GM12878 (cell line): ENCODE data around the gene SORCS2. TPM values are rescaled to one million over a fixed set of nuclear protein-coding genes. Genes with fewer than 3 reads are reported as not detected.

Experiments
- ATAC-seq: fragments of 200-7000 bp; cut with Tn5 transposase; 3 replicates; pipeline ENCODE4 v1.9.1; 2020; ENCODE audit warnings: mild to moderate bottlenecking, moderate library complexity
- BruUV-seq: library from RNA; stranded (reverse); fragments of 400-500 nt; replicated peaks from 2 replicates; lab custom pipeline; 2021; lab: Mats Ljungman, UMichigan
- CTCF ChIA-PET: fragments of 300-600 bp; sonication (Branson Sonifier 250); formaldehyde crosslinking; extraction: SDS; loops from one replicate; lab custom pipeline; 2021; ENCODE audit warnings: inconsistent platforms; lab: Yijun Ruan, JAX
- POLR2A ChIA-PET: fragments of 350-600 bp; formaldehyde crosslinking; extraction: SDS; loops from one replicate; lab custom pipeline; 2021; ENCODE audit warnings: inconsistent platforms; lab: Charles Lee
- RAD21 ChIA-PET: fragments of 300-600 bp; sonication (Branson Sonifier 250); formaldehyde crosslinking; loops from one replicate; lab custom pipeline; 2023; ENCODE audit warnings: antibody characterized with exemption; ENCODE audit not compliant: unreplicated experiment; lab: Charles Lee
- SMC1A ChIA-PET: fragments of 300-600 bp; sonication (Branson Sonifier 250); formaldehyde crosslinking; loops from one replicate; lab custom pipeline; 2023; ENCODE audit not compliant: unreplicated experiment, uncharacterized antibody; lab: Charles Lee
- DNase-seq: peaks from one replicate; pipeline ENCODE4 v3.0.0-alpha.2; 2011; ENCODE audit warnings: low read depth, low spot score
- FAIRE-seq: peaks from 3 replicates; lab custom pipeline; 2011; peaks lifted over from hg19 to GRCh38; lab: Jason Lieb, UNC
- H2AFZ ChIP-seq: 2 replicates; pipeline ENCODE4 v1.6.0; 2011; ENCODE audit warnings: low read depth, low read length, control low read depth; ENCODE audit not compliant: control insufficient read depth
- H3K27ac ChIP-seq: 2 replicates; pipeline ENCODE4 v1.5.1; 2011; ENCODE audit warnings: control low read depth; ENCODE audit not compliant: control insufficient read depth, insufficient read depth
- H3K27me3 ChIP-seq, 2 experiments: replicated peaks in 1 of 2; 2 replicates each; pipeline versions ENCODE4 v1.6.0 to v1.6.1; 2011; ENCODE audit warnings: low read length in 1 of 2; ENCODE audit not compliant: control insufficient read depth in 2 of 2, insufficient read depth in 2 of 2
- H3K36me3 ChIP-seq, 2 experiments: 2 replicates each; pipeline ENCODE4 v1.5.1; 2011; ENCODE audit warnings: low read length in 1 of 2; ENCODE audit not compliant: control insufficient read depth in 2 of 2, insufficient read depth in 2 of 2
- H3K4me1 ChIP-seq: 2 replicates; pipeline ENCODE4 v1.6.1; 2011; ENCODE audit warnings: mild to moderate bottlenecking, low read length, moderate library complexity, mixed read lengths; ENCODE audit not compliant: control insufficient read depth, insufficient read depth
- H3K4me2 ChIP-seq: 2 replicates; pipeline ENCODE4 v1.6.0; 2011; ENCODE audit warnings: control low read depth; ENCODE audit not compliant: control insufficient read depth, insufficient read depth
- H3K4me3 ChIP-seq: fragments of 200-600 bp; sonication (generic); 2 replicates; pipeline ENCODE4 v1.5.1; 2016
- H3K79me2 ChIP-seq: 2 replicates; pipeline ENCODE4 v1.6.0; 2011; ENCODE audit warnings: low read length; ENCODE audit not compliant: control insufficient read depth, insufficient read depth
- H3K9ac ChIP-seq: 2 replicates; pipeline ENCODE4 v1.8.0; 2011; ENCODE audit warnings: low read length, control low read depth, mixed read lengths; ENCODE audit not compliant: control insufficient read depth, insufficient read depth
- H3K9me3 ChIP-seq: replicated peaks from 3 replicates; pipeline ENCODE4 v1.5.1; 2011; ENCODE audit warnings: mild to moderate bottlenecking, low read length; ENCODE audit not compliant: control insufficient read depth, insufficient read depth
- H4K20me1 ChIP-seq: 2 replicates; pipeline ENCODE4 v1.6.0; 2011; ENCODE audit not compliant: control insufficient read depth, insufficient read depth
- HDGF ChIP-seq: fragments of 450-650 bp; IDR thresholded peaks from 2 replicates; pipeline ENCODE4 v1.6.1; 2016; ENCODE audit warnings: antibody characterized with exemption
- NBN ChIP-seq: fragments of 450-650 bp; IDR thresholded peaks from 2 replicates; pipeline ENCODE4 v1.6.1; 2016
- NFIC ChIP-seq: IDR thresholded peaks from 2 replicates; pipeline ENCODE4 v1.6.1; 2012; ENCODE audit warnings: low read depth, mild to moderate bottlenecking, inconsistent platforms, low read length, moderate library complexity
- RAD51 ChIP-seq: fragments of 450-650 bp; IDR thresholded peaks from 2 replicates; pipeline ENCODE4 v1.6.1; 2016; ENCODE audit warnings: moderate library complexity, mild to moderate bottlenecking, inconsistent platforms
- RBBP5 ChIP-seq: fragments of 200-600 bp; sonication (generic); conservative IDR thresholded peaks from 2 replicates; pipeline ENCODE4 v1.6.1; 2016
- TAF1 ChIP-seq: IDR thresholded peaks from 2 replicates; pipeline ENCODE4 v1.6.1; 2011; ENCODE audit warnings: mild to moderate bottlenecking, low read depth, low read length, borderline replicate concordance
- ZSCAN29 ChIP-seq: fragments of 450-650 bp; IDR thresholded peaks from 2 replicates; pipeline ENCODE4 v1.6.1; 2017; ENCODE audit warnings: mild to moderate bottlenecking, moderate library complexity
- WGBS: methylation state at CpG from one replicate; pipeline ENCODE4 v1.1.6; 2016; ENCODE audit warnings: low lambda C conversion rate; ENCODE audit not compliant: insufficient replicate concordance, insufficient coverage; ENCODE audit errors: missing lambda C conversion rate; 5-methylcytosine and 5-hydroxymethylcytosine counted together
- in situ Hi-C: fragments of 300-500 bp; cut with MboI; formaldehyde crosslinking; loops from 9 replicates; pipeline ENCODE4 v1.14.3; 2018; ENCODE audit warnings: mixed read lengths
- intact Hi-C: fragments of 100-400 bp; cut with micrococcal nuclease; formaldehyde crosslinking; loops from one replicate; pipeline ENCODE4 v1.14.2; 2022; ENCODE audit not compliant: unreplicated experiment
- polyA plus RNA-seq, 11 experiments: library from polyadenylated mRNA; depleted of rRNA in 4 of 11; unstranded in 6 of 11; stranded (reverse) in 5 of 11; fragments of >200 nt; fragmentation: Nextera tagmentation in 4 of 11; fragmentation: Illumina TruSeq in 1 of 11; extraction: Ambion mirVana in 4 of 11; extraction: Trizol in 1 of 11; gene quantifications; 1 replicate in 1 of 11; 2 replicates in 10 of 11; pipeline versions ENCODE4 v1.2.1 to v1.2.3, GENCODE V29; 2011 to 2016; ENCODE audit warnings: inconsistent platforms in 2 of 11, missing spikeins in 2 of 11, low read depth in 1 of 11
- total RNA-seq, 4 experiments: library from RNA; depleted of rRNA in 3 of 4; stranded (reverse); fragments of >200 nt in 3 of 4; fragmentation: Illumina TruSeq in 1 of 4; extraction: Trizol in 1 of 4; gene quantifications; 2 replicates each; pipeline versions ENCODE4 v1.2.1 to v1.2.3, GENCODE V29; 2013 to 2021
- TF ChIP-seq, protein P1 (sequence below), 3 experiments: IDR thresholded peaks in 2 of 3; conservative IDR thresholded peaks in 1 of 3; 2 replicates each; pipeline ENCODE4 v1.5.1; 2011; ENCODE audit warnings: low read depth in 3 of 3, low read length in 3 of 3, mild to moderate bottlenecking in 3 of 3, control low read depth in 2 of 3, moderate library complexity in 2 of 3, inconsistent platforms in 1 of 3, mixed read lengths in 1 of 3; ENCODE audit not compliant: control insufficient read depth in 2 of 3, insufficient read depth in 1 of 3; ENCODE audit errors: extremely low read depth in 1 of 3
- TF ChIP-seq, protein P2 (sequence below): fragments of 450-650 bp; IDR thresholded peaks from 2 replicates; pipeline ENCODE4 v1.6.1; 2017; ENCODE audit warnings: mild to moderate bottlenecking, low read depth, inconsistent platforms; ENCODE audit not compliant: poor library complexity, severe bottlenecking

SORCS2 gene
- total and polyA plus RNA-seq, 10 of the 15 experiments (the other 5 are each of a cell fraction or from before 2014, with no cell fraction given): 0.01 to 0.15 (median 0.05) TPM; not detected in 5

DNA sequence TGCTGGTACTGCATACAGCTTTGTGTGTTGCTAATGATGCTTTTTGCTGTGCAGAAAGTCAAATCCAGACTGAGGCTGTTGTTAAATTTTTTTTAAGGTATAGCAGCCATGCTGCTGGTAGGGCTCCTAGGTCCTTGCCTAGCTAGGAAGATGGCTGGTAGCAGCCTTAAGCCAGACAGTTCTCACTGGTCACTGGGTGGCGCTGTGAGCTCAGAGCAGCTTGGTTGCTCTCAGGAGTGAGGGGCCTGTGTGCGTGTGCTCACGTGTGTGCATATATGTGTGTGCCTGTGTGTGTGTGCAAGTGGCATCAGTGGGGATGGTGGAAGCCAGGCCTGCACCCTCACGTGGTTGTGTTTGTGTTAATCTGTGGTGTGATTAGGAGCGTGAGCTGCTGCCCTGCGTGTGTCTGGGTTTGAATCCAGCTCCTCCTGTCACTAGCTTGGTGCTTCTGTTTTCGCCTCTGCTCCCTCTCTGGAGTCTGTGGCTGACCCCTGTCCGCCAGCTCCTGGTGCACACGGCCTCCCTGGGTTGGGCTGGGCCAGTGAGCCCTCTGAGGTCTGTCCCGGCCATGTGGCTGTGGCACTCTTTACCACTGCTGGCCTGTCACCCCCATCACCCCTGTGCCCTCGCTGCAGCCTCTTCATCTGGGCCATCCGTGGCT, 46.1 kb downstream of the SORCS2 start:
- Histone ChIP-seq H3K9ac (no peak overlapping the region), H3K4me3 (no peak overlapping the region), H3K27me3 (no peaks in the 10 kb centered on the region), H3K4me2 (no peak overlapping the region), H3K4me1 (no peaks in the 10 kb centered on the region), H3K27ac (no peak overlapping the region), H3K79me2 (no peaks in the 10 kb centered on the region), H3K36me3 (no peaks in the 10 kb centered on the region), H4K20me1 (no peaks in the 10 kb centered on the region)
- DNase-seq (no peak), ATAC-seq (no peak), FAIRE-seq (no peak)
- in situ Hi-C loops: no loop called here
- intact Hi-C loops: no loop called here
- ChIA-PET RAD21 (no interaction called here), POLR2A (no interaction called here), SMC1A (no interaction called here)
- no TSS peak for BruUV-seq
- no peak for TF ChIP-seq NBN
- TF ChIP-seq, protein P1, sequence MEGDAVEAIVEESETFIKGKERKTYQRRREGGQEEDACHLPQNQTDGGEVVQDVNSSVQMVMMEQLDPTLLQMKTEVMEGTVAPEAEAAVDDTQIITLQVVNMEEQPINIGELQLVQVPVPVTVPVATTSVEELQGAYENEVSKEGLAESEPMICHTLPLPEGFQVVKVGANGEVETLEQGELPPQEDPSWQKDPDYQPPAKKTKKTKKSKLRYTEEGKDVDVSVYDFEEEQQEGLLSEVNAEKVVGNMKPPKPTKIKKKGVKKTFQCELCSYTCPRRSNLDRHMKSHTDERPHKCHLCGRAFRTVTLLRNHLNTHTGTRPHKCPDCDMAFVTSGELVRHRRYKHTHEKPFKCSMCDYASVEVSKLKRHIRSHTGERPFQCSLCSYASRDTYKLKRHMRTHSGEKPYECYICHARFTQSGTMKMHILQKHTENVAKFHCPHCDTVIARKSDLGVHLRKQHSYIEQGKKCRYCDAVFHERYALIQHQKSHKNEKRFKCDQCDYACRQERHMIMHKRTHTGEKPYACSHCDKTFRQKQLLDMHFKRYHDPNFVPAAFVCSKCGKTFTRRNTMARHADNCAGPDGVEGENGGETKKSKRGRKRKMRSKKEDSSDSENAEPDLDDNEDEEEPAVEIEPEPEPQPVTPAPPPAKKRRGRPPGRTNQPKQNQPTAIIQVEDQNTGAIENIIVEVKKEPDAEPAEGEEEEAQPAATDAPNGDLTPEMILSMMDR (IDR thresholded peaks at IDR 0.05 in 2 of 3, conservative IDR thresholded peaks at IDR 0.05 in 1 of 3; ENCODE audit: control insufficient read depth in 2 of 3, extremely low read depth in 1 of 3, insufficient read depth in 1 of 3, low read depth in 3 of 3, low read length in 3 of 3): 0 out of 6 replicates have a peak, but pooled peaks of 1 of the 3 experiments have one; percentile 8
- TF ChIP-seq, all 136 proteins: peak for 1
- Histone ChIP-seq H2AFZ (no peak overlapping the region), H3K9me3 (peaks cover 6% of the 10 kb centered on the region; the same call in 1 of the 3 replicates)
- CTCF ChIA-PET: interaction anchor here (1.1 kb wide), 1 partner anchor 97 kb away, joined by 4 read pairs; no protein-coding TSS in a partner anchor
- WGBS: 33% methylated on average over 11 of the region's 12 CpGs

DNA sequence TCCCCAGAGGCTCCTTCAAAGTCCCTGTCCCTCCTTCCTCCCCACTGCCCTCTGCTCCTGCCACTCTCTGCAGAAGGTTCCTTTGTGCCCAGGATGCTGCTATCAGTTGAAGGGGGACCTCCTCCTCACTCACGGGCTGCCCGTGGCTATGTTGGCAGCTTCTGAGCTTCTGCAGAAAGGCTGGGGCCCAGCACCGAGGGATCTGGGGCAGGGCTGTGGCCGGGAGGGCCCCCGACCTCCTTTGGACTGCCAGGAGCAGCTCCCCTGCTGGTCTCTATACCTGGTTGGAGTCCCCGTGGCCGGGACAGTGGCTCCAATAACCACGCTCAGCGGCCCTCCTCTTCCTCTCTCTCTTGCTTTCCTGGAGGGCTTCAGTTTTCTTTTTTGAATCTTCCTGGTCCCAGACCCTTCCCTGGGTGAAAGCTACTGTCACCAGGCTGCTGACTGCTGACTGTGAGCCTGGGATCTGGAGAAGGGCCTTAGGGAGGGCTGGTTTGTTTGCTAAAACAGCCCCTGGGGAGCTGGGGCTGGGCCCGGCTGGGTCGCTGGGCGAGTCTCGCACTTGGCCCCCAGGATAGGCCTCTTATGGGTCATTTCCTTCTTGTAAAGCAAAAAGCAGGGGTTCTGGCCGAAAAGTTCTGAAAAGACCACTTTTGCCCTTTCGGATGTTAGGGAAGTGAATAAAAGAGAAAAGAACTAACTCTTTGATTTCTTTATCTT, 46.9 kb downstream of the SORCS2 start:
- Histone ChIP-seq H3K4me2 (no peak overlapping the region), H3K79me2 (no peaks in the 10 kb centered on the region), H2AFZ (no peak overlapping the region), H3K27me3 (no peaks in the 10 kb centered on the region), H3K4me1 (no peaks in the 10 kb centered on the region), H3K4me3 (no peak overlapping the region), H3K36me3 (no peaks in the 10 kb centered on the region), H4K20me1 (no peaks in the 10 kb centered on the region), H3K27ac (no peak overlapping the region), H3K9ac (no peak overlapping the region), H3K9me3 (peaks cover 6% of the 10 kb centered on the region; the same call in 1 of the 3 replicates)
- 21% methylated on average over 15 of the region's 15 CpGs for WGBS
- TF ChIP-seq RBBP5 (no peak), TAF1 (no peak), NFIC (no peak), HDGF (no peak), RAD51 (no peak), ZSCAN29 (no peak)
- TF ChIP-seq, protein P2, sequence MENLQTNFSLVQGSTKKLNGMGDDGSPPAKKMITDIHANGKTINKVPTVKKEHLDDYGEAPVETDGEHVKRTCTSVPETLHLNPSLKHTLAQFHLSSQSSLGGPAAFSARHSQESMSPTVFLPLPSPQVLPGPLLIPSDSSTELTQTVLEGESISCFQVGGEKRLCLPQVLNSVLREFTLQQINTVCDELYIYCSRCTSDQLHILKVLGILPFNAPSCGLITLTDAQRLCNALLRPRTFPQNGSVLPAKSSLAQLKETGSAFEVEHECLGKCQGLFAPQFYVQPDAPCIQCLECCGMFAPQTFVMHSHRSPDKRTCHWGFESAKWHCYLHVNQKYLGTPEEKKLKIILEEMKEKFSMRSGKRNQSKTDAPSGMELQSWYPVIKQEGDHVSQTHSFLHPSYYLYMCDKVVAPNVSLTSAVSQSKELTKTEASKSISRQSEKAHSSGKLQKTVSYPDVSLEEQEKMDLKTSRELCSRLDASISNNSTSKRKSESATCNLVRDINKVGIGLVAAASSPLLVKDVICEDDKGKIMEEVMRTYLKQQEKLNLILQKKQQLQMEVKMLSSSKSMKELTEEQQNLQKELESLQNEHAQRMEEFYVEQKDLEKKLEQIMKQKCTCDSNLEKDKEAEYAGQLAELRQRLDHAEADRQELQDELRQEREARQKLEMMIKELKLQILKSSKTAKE: no peak
- POLR2A ChIA-PET: no interaction called here
- in situ Hi-C loops (no loop called here), intact Hi-C loops (no loop called here)
- CTCF ChIA-PET: no interaction called here
- no peak for FAIRE-seq
- BruUV-seq: no TSS peak
- no peak for ATAC-seq
- SMC1A ChIA-PET: no interaction called here
- DNase-seq: no peak
- RAD21 ChIA-PET: no interaction called here
